ENCODE data around the gene NEMP2. TPM values are rescaled to one million over a fixed set of nuclear protein-coding genes. Genes with fewer than 3 reads are reported as not detected.
"Not testable (repeated sequence)": the region's sequence is repeated elsewhere in the genome, so short reads cannot be mapped to it uniquely, and the experiment has no call there.

NEMP2 gene
- total RNA-seq, 1 donor from 2014 or later, result 6.4 TPM

DNA sequence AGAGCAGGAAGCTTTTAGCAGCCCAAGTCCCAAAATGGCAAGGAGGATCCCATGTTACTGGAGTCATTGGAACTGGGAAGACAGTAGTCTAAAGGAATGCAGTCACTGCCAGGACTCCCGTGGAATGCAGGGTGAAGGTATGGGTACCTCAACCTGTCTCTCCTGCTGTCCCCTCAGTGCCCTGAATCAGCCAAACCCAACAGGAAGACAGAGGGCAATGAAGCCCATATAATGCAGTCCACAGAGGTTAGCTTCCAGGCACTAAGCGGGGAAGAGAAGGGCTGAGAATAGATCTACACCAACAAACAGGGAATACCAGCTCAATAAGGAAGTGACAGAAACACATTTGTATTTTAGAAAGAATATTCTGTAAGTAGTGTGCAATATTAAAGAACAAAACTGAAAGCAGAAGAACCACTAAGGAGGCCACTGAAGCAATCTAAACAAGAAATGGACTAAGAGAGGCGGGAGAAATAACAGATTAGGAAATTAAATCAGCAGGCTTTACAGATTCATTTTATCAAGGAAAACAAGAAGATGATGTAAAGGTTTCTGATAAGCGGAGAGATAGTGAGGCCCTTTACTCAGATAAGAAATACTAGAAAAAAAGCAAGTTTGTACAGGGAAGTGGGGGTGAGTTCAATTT lies 8.3 kb downstream of the NEMP2 start:
- no peak for DNase-seq

DNA sequence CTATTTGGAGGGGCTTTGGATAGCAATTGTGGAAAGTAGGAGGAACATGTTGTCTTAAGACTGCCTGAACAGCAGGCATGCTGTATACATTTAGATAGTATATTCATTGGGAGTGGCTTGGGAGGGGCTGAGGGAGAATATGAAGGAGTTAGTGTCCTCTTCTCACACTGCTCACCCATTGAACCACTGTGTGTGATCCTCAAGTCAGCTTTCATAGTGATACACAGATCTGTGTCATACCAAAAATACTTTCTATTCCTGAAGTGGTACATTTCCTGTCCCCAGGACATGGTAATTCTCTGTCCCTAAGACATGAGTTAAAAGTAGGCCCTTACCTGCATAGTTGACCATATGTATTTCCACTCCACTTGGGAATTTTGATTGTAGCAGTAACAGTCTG lies 9.6 kb downstream of the NEMP2 start:
- no peak for DNase-seq

DNA sequence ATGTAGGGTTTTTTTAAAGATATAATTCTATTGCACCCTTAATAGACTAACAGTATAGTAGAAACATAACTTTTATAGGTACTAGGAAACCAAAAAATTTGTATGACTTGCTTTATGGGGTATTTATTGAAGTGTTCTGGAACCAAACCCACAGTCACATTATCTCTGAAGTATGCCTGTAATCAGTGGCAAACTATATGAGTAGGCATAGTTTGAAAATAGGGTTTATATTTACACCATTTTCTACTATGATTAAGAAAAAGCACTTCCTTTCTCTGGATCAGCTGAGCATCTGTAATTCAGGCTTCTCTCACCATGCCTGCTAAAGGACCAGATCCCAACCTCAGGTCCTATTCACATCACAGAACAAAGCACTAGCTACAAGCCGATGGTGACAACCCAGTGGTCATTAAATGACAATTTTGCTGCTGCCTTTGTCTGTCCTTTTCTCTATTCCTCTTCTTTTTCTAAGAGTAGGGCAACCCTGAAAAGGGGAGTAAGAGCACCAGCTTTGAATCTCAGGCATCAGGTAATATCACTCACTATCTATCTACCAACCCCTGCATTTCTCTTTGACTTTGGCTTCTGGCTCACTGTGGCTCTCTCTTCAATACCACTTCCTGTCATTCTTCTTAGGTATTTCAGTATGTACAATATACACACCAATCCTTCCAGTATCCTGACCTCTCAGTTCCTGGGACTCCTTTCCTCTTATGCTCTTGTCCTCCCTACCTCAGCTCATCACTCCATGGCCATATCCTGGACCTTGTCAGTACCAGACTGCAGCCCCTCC lies 14.4 kb downstream of the NEMP2 start:
- DNase-seq, result no peak

DNA sequence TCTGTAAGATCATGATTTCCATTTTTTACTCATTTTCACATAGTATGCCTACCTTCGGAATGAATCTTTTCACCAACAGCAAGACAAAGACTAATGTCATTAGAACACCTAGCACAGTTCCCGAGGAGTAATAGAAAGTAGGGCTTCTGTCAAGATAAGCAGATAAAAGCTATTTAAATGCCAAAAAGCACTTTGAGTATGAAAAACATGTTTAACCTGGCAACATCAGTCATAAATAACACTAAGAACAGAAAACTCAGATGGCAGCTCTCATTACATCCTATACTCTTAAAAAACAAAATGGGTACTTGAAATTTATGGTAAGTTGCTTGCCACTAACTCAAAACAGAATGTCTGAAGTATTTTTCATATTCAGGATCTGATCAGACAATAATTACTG lies 17.1 kb downstream of the NEMP2 start:
- DNase-seq, result no peak

DNA sequence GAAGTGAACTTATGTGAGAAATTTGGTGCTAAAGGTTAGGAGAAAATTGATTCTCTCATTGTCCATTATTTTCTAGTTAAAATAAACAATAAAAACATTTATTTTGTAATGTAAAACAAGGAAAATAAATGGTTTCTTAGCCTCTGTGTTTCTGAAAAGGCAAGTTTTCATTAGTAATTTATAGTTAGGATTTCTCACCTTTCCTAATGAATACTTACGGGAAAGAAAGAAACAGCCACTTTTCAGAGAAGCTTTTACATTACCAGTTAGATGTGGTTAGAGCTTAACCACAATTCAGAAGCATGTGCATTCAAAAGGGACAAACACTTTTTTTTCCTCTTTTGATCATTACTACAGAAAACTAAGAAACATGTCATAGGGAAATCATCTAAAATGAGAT lies 18.8 kb downstream of the NEMP2 start:
- no peak for DNase-seq

DNA sequence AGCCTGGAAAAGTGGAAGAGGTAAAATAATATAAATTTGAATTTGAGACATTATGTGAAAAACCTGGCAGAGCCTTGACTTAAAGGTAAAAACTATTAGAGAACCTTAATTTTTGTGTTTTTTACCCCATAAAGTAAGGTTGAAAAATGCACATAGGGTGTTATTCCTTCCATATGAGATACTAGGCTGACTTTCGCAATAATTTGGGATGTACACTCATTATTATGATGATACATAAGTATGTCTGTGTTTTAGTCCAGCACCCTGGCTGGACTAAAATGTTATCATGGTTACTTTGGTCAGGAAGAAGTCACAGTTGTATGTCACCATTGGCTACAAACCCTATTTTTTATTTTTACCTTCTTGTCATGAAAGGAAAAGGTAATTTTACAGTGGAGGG lies 19.8 kb downstream of the NEMP2 start:
- DNase-seq, result no peak

DNA sequence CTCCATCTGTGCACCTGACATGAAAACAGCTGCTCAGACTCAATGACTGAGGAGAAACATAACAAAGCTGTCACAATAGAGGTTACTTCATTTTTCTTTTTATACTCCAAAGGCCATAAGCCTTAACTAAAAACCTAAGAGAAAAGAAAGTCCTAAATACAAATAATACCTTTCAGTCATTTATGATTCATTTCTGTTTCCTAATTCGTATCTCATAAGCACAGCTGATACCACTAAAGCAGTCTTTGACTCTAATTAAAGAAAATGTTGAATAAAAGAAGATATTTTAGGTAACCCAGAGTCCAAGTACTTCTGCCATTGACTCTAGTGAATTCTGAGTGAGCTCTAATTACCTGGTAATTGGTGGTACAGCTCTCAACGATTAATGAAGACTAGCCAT lies 20.6 kb downstream of the NEMP2 start:
- DNase-seq, result no peak

DNA sequence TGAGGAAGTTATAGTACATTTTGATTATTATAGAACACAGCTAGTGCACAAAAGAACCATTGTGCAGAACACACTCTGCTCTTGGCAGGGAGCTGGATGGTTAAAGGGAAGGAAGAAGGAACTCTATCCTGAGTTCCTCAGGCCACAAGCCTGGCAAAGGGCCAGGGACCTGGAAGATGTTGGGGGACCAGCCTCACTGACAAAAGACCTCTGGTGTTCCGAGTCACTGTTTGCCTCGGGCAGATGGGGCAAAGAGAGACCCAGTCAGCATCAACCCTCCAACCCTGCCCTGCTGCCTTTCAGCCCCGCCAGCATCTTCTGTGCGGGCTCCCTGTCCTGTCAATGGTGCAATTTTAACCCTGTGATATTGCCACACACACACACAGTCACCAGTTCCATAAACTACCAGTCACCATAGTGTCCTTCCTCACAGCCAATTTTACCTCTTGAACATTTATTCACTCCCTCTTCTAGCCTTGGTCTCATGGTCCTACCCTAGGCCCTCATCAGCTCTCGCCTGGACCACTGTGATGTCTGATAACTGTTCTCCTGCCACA lies 21.9 kb downstream of the NEMP2 start:
- DNase-seq, result no peak

DNA sequence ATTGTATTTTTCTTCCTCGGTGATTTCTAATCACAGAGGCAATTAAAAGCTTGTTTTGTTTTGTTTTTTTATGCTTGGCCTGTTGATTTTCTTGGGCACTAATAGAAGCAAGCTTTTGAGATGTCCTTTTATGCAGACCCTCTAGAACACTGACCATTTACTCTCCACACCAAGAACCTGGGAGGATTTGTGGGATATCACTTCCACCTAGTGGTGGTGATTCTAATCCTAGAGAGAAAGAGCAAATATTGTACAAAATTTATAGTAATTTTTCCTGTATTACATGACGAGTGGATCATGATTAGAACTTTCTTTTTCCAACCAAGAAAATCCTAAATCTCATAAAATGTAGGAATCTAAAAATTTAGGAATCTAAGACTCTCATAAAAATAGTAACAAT lies 23.4 kb downstream of the NEMP2 start:
- DNase-seq, result peak; percentile 69

DNA sequence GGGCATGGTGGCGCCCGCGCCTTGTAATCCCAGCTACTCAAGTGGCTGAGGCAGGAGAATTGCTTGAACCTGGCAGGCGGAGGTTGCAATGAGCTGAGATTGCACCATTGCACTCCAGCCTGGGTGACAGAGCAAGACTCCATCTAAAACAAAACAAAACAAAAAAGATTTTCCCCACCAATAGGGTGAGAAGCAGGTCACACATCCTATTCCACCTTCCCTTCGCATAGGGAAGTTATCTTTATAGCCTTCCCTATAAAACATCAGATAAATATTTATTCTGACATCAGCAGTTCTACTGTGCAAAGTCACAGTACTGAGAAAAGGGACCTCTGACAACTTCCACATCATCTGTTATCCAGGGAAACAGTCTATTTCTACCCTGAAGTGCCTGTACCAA lies 24.6 kb downstream of the NEMP2 start:
- not testable (repeated sequence) for DNase-seq

DNA sequence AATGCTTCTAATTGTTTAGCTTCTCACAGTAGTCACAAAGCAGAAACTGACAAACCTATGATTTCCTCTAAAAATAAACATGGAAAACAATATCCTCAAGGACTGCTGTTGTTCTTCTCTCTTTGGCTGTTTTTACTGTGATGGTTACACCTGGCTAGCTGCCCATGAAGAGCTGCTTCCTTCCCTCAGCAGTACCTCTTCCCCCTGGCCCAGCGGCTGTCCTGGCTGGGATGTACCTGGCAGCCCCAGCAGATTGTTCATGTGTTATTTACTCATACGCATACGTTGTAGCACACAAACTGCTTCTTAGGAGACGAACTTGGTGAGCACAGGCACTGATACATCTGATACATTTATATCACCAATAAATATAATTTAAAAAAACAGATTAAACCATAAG lies 27.4 kb downstream of the NEMP2 start:
- DNase-seq, result peak; percentile 70

DNA sequence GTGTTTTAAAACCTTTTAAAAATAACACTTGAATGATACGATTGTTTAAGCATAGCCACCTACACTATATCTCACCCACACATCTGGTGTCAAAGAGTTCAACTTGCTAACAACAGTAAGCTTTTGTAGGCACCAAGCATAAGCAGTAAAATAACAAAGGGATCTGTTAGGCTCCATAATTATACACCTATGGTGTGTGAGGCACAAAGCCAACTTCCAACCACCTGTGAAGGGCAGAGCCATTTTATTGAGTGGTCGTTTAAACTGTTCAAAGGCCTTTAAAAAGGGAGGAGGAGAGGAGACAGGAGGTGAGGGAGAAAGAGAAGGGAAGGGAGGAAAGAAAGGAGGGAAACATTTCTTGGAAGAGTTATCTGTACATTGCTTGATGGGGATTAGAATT lies 27.9 kb downstream of the NEMP2 start:
- DNase-seq, result no peak

DNA sequence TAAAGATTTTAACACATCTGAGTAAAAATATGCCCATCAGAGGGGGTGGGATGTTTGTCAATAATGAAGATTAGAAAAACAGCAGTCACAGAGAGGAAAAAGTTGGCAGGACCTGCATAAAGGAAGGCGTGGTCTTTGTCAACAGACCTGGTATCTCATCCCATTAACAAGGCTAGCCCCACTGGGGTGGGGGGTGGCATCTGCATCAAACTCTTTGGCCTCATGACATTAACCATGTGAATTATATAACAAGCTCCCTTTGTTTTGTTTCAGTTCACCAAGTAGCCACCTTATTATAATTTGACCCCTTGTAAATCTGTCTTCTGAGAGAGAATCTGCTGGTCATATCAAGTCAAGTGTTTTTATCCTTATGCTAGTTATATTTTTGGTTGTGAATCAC lies 28.8 kb downstream of the NEMP2 start:
- no peak for DNase-seq

DNA sequence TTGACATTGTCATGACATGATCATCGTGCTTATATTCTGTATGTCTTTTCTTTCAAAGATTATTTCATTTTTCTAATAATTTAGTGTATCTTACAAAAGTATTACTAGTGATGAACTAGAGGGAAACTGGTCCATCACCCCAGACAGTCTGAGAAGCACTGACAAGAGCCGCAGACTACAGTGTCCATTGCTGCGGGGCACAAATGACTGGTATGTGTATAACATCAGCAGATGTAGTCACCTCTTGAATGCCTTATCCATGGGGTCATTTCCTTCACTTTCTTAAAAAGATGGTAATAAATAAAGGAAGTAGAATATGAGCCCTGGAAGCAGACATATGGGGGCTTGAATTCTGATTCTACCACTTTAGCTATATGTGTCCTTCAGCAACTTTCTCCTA lies 29.6 kb downstream of the NEMP2 start:
- DNase-seq, result no peak

DNA sequence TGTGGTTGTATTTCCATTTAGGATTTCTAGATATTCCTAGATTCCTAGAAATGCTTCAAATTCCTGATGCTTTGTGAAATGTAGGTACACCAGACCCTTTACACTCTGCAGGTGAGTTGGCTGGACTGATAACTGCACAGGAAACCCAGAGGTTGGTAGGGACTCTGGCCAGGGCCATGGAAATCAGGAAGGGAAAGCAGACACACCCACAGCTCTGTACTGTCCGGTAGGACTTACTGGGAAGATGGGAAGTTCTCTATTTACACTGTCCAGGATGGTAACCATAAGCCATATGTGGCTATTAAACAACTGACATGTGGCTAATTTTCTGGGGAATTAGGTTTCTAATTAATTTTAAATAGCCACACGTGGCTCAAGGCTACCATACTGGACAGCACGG lies 31.4 kb downstream of the NEMP2 start:
- no peak for DNase-seq

DNA sequence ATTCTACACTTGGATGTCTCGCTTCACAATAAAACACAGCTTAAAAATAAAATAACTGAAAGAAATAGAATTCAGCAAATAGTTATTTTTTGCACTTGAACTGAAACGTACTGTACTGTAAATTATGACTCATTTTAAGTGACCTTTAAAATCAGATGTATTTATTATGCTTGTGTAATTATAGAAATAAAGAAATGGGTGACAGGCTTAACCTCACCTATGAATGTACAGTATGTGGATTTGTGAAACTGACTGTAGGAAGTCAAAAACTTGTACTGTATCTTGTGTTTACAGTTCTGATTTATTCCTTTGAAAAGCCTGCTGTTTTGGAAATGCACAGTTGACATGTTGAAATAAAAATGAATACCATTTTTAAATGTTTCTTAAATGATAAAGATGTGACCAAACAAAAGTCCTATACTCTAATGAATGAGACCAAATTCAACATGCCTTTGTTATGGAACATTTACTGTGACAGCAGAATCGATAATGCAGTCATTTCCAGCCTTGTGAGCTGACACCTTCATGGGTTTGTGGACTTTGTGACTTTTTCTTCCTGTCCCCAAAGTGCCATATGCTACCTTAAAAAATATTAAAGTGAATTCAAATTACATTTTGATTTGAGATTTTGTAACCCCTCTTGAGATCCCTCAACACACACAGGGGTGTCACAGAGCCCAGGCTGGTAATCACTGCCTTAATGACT lies 32.7 kb downstream of the NEMP2 start:
- no peak for DNase-seq

DNA sequence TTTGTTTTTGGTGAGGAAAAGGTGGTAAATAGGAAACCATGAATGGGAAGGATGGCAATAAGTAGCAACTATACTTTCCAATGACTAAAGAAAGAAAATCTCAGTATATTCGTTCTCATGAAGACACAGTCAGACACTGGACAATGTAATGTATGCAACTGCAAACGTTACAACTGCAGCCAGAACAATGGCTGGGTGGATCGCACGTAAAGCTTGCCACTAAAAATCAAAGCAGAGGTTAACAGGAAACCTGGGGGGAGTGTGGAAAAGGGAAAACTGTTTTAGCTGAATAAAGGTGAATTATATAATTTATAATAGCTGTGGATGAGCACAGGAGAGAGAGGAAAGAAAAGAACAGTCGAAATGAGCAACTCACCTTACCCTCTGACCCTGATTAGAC lies 33.3 kb downstream of the NEMP2 start:
- DNase-seq, result no peak

DNA sequence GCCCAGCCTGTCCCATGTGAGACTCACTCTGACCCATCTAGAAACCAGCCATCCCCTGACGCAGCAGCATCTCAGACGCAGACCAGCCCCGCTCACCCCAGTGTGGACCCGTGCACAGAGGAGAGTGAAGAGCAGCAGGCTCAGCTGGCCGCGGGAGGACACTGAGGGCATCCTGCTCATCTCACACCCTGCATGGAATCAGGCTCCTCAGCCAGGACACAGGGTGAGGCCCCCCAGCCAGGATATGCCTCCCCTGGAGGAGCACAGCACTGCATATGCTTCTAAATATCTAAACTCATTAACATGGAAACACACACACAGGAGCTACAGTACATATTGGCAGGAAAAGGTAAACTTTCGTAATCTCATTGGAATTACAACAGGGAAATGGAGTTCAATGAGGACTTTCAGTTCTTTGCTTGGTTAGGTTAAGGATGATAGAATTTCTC lies 34.4 kb downstream of the NEMP2 start:
- peak; percentile 17 for DNase-seq

DNA sequence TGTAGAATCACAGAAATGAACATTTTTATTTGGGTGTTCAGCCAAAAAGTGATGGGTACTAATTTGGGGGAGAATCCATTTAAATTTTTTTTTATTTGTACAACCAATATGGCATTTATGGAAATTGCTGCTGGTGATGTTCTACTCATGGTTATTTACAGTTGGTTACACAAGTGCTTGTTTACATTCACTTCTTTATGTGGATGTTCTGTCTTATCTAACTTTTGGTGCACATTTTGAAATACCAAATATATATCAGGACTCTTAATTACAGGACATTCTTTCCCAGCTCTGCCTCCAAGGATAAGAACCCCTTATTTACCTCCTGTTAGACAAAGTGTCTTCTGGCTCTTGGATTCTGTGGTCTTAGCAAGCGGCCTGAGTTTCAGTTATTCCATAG lies 35.2 kb downstream of the NEMP2 start:
- no peak for DNase-seq

DNA sequence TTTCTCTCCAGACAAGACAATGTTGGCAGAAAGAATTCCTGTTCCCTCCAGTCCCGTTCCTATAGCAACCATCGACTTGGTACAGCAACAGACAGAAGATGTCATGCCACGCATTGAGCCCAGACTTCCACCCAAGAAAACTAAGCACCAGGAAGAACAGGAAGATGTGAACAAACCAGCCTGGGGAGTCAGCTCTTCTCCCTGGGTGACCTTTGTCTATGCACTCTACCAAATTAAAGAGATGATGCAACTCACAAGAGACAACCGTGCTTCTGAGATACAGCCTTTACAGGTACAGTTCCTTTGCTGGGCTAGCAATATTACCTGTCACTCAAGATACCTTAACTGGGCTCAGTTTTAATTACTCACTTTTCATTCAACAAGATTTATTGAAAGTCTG lies 37.1 kb downstream of the NEMP2 start:
- DNase-seq, result peak; percentile 37

DNA sequence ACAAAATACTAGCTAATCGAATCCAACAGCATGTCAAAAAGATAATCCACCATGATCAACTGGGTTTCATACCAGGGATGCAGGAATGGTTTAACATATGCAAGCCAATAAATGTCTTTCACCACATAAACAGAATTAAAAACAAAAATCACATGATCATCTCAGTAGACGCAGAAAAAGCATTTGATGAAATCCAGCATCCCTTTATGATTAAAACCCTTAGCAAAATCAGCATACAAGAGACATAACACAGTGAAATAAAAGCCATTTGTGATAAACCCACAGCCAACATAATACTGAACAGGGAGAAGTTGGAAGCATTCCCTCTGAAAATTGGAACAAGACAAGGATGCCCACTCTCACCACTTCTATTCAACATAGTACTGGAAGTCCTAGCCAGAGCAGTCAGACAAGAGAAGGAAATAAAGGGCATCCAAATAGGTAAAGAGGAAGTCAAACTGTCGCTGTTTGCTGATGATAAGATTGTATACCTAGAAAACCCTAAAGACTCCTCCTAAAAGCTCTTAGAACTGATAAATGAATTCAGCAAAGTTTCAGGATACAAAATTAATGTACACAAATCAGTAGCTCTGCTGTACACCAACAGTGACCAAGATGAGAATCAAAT lies 39.8 kb downstream of the NEMP2 start:
- DNase-seq, result peak; percentile 59

DNA sequence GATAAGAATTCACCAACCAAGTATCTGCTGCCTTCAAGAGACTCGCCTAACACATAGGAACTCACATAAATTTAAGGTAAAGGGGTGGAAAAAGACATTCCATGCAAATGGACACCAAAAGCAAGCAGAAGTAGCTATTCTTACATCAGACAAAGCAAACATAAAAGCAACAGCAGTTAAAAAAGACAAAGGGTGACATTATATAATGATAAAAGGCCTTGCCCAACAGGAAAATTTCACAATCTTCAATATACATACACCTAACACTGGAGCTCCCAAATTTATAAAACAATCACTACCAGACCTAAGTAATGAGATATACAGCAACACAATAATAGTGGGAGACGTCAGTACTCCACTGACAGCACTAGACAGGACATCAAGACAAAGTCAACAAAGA lies 41.4 kb downstream of the NEMP2 start:
- no peak for DNase-seq

DNA sequence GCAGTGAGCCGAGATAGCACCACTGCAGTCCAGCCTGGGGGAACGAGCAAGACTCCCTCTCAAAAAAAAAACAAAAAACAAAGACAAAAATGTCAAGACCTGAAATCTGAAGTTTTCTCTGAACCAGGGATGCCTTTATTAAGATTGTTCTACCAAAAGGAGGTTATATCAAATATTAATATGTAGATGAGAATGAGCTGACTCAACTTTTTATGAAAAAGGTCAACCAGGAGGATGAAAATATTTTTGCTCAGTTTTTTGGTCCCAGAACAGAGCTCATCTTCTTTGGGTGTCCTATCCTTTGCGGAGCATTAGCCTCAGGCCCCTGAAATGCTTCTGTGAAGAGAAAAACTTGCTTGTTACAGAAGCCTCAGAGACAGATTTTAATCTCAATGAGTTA lies 44.0 kb downstream of the NEMP2 start:
- no peak for DNase-seq
